Hematopoietic multipotent progenitor cell (in vitro differentiated cells): Measurements from ENCODE around the gene ABCC6. TPM values are rescaled to one million over a fixed set of nuclear protein-coding genes. Genes with fewer than 3 reads are reported as not detected.
A peak's percentile ranks its signal among the peaks of the same experiment; 100 is the strongest.
"Not testable (repeated sequence)": the region's sequence is repeated elsewhere in the genome, so short reads cannot be mapped to it uniquely, and the experiment has no call there.

ENCODE experiments used
- DNase-seq, 3 donors: peaks; one replicate each; pipeline ENCODE4 v3.0.0-alpha.2; 2011 to 2015; ENCODE audit warnings: low read depth in 2 of 3, low spot score in 2 of 3
- total RNA-seq: library from RNA; depleted of rRNA; stranded (reverse); fragments of >200 nt; gene quantifications from one replicate; pipeline ENCODE4 v1.2.3, GENCODE V29; 2012

The ABCC6 gene
- total RNA-seq, 1 donor: 1.6 TPM

DNA sequence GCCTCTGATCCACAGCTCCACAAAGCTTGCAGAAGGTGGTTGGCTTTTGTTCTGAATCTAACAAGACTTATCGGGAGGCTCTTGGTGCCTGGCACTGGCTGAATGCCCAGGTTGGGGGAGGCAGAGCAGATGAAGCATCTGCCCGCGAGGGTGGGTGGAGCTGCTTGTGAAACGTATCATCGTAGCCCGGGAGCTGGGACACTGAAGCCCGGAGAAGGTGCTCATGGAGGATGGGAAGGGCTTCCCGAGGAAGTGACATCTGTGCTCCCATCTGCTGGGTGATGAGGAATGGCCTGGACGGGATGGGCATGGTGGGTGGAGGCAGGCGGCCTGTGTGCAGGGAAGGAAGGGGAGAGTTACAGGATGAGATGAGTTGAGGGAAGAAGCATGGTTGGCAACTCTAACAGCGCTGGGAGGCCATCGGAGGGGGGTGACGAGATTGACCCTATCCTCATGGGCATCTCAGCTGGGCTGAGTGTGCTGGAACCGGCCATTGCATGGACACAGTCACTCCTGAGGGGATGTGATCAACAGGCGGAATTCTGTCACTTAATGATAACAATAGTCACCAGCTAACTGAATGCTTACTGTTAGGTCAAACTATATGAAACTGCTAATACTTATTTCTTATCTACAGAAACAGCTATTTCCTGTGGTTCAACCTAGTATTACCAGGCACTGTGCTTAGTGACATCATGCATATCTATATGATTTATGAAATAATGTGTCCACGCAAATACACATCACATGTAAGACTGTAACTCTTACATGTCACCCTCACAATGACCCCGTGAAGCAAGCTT, 102.7 kb downstream of the ABCC6 start:
- DNase-seq: peak in 2 of 3 donors; percentile 93 to 97

DNA sequence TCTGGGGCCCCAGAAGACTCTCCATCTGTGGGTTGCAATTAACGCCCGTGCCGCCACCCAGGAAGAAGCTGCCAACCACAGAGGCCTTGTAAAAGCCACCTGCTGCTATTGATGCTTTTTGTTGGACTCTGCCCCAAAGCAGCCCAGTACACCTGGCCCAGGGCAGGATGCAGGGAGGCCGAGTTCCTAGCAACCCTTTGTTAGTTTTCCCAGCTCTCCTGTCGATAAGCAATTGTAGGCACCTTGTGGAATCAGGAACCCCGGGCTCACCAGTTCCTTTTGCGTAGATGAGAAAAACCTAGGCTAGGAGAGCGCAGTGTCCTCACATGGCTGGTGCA, 103.3 kb downstream of the ABCC6 start:
- no peak for DNase-seq

- peak in 1 of 3 donors; percentile 29 for DNase-seq
These were observed 105.0 kb downstream of the ABCC6 start for GRCh38 chr16:16118337-16118736.

GRCh38 chr16:16116841-16117240, 106.5 kb downstream of the ABCC6 start:
- no peak for DNase-seq

DNA sequence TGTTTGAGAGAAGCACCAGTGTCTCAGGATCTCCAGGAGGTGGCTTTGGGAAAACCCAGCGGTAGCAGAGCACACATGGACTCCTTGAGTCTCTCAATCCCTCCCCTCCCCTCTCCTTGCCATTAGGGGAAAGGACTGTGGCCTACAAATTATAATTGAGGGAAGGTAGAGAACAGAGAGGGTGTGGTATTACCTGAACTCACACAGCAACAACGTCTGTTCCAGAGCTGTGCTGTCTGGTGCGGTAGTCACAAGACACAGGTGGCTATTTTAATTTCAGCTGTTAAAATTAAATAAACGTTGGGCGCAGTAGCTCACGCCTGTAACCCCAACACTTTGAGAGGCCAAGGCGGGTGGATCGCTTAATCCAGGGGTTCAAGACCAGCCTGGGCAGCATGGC, 110.2 kb downstream of the ABCC6 start:
- DNase-seq: no peak

GRCh38 chr16:16112450-16113053, 110.7 kb downstream of the ABCC6 start:
- no peak for DNase-seq

GRCh38 chr16:16111639-16112038, 111.7 kb downstream of the ABCC6 start:
- no peak for DNase-seq

GRCh38 chr16:16110111-16110490, 113.2 kb downstream of the ABCC6 start:
- no peak for DNase-seq

GRCh38 chr16:16109453-16110110, 113.7 kb downstream of the ABCC6 start:
- DNase-seq: no peak

DNA sequence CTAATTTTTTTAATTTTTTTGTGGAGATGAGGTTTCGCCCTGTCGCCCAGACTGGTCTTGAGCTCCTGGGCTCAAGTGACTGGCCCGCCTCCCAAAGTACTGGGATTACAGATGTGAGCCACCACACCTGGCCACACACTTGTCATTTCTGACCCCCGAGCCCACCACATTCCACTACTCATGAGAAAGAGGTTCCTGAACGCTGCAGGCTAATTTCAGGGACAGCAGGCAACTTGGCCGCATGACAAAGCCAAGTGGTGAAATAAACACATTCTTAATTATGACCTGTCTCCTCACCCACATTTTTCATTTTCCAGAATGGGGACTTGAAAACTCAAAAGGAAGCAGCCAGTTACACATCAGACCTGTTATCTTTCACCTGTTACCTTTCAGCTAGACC, 114.5 kb downstream of the ABCC6 start:
- no peak for DNase-seq

DNA sequence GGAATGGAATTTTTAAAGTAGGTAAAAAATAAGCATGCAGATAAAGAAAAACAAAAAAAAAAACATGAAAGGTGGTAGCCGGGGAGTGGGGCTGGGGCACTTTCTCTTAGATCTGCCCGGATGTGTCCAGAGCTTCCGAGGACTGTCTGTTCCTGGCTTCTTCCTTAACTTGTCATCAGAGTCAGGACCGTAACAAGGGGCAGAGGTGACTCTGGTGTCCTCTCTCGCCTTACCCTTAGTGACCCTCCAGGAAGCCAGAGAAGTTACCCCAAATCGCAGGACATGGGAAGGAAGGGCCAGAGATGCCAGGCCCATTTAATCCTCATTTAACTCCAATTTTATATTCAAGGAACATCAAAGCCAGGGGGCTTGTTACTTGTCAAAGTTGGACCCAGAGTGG, 115.5 kb downstream of the ABCC6 start:
- DNase-seq: no peak

DNA sequence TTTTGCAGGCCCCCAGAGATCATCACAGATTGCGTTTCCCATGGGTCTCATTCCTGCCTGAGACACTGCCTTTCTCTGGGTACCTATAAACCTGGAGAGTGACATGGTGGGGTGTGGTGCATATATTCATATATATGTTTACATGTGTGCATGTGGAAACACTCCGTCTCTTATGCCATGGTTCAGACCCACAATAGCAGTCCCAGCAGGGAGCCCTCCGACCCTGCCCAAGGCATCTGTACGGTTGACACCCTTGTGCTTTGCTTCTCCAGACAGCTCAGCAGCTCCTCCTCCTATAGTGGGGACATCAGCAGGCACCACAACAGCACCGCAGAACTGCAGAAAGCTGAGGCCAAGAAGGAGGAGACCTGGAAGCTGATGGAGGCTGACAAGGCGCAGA, 116.8 kb downstream of the ABCC6 start:
- no peak for DNase-seq

GRCh38 chr16:16105646-16106045, 117.6 kb downstream of the ABCC6 start:
- no peak for DNase-seq

DNA sequence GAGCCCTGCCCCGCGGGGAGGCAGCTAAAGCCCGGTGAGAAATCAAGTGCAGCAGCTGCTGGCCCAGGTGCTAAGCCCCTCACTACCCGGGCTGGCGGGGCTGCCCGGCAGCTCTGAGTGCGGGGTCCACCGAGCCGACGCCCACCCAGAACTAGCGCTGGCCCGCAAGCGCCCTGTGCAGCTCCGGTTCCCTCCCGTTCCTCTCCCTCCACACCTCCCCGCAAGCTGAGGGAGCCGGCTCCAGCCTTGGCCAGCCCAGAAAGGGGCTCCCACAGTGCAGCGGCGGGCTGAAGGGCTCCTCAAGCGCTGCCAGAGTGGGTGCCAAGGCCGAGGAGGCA, 118.5 kb downstream of the ABCC6 start:
- not testable (repeated sequence) for DNase-seq

GRCh38 chr16:16104132-16104803, 119.0 kb downstream of the ABCC6 start:
- peak in 1 of 3 donors; percentile 49 for DNase-seq

DNA sequence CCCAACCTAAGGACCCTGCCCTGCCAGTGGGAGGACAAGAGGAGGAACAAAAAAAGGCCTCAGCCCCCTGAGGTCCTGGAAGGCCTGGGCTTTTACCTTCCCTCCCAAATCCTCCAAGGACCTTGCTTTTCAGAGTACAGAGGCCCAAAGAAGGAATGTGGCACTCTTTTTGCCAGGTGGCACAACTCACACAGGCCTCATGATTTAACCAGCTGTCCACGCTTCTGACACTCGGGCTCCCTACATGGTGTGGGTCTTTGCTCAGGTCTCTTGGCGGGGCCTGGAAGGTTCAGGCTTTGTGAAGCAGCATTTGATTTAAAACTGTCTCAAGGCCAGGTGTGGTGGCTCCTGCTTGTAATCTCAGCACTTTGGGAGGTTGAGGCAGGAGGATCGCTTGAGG, 120.6 kb downstream of the ABCC6 start:
- DNase-seq: no peak

DNA sequence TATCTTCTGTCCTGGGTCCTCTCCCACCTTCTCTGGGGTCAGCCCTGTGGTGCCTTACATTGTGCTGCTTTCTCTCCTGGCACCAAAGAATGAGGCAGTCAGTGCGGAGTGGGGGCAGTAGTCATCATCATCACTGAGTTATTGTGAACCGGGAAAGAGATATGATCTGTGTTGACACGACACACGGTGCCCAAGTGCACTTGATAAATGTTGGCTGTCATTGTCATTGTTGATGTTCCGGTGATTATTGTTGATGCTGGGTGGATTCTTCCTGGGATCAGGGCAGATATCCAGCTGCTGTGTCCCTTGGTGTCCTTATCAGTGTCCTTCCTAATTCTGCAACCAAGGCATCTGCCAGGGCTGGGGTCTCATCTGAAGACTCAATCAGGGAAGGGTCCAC, 121.7 kb downstream of the ABCC6 start:
- DNase-seq: no peak

GRCh38 chr16:16100631-16101030, 122.7 kb downstream of the ABCC6 start:
- DNase-seq: no peak

DNA sequence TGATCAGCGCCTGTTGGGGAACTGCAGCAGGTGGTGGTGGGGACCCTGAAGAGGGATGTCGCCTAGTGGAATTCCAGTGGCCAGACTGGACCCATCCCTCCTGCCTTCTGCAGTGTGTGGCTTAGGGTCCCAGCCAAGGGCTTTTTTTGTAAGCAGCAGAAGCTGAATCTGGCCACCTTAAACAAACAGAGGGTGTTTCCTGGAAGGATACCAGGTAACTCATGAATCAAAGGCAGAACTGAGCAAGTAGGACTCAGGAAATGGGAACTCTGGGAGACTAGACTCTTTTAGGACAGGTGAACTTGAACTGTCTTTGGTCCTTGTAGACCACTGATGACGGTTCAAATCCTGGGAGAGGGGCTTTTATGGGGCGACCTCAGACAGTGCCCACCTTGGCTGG, 124.0 kb downstream of the ABCC6 start:
- DNase-seq: no peak
